Left lung (tissue), 10 donors: ENCODE results near the gene AKAP12. TPM values are rescaled to one million over a fixed set of nuclear protein-coding genes. Genes with fewer than 3 reads are reported as not detected.

ENCODE experiments used
- ATAC-seq: fragments of 200-7000 bp; cut with Tn5 transposase; one replicate; pipeline ENCODE4 v1.9.1; 2020; ENCODE audit warnings: moderate library complexity
- DNase-seq, 4 donors: peaks; one replicate each; pipeline ENCODE4 v3.0.0-alpha.2; 2013 to 2020
- H3K27ac ChIP-seq, 2 donors: fragments of 200-600 bp; sonication (generic) in 1 of 2; one replicate each; pipeline versions ENCODE4 v1.5.0 to v1.8.0; 2020 to 2021
- H3K27me3 ChIP-seq, 2 donors: fragments of 200-600 bp; sonication (generic) in 1 of 2; one replicate each; pipeline versions ENCODE4 v1.5.0 to v1.8.0; 2020 to 2021
- H3K36me3 ChIP-seq, 2 donors: fragments of 200-600 bp; sonication (generic) in 1 of 2; one replicate each; pipeline versions ENCODE4 v1.5.0 to v1.8.0; 2020 to 2021
- H3K4me1 ChIP-seq, 2 donors: fragments of 200-600 bp; one replicate each; pipeline ENCODE4 v1.8.0; 2021
- H3K4me3 ChIP-seq, 2 donors: fragments of 200-600 bp; sonication (generic) in 1 of 2; one replicate each; pipeline versions ENCODE4 v1.5.0 to v1.8.0; 2020 to 2021; ENCODE audit warnings: mild to moderate bottlenecking in 1 of 2
- H3K9me3 ChIP-seq, 2 donors: fragments of 200-600 bp; sonication (generic) in 1 of 2; one replicate each; pipeline versions ENCODE4 v1.5.0 to v1.8.0; 2020 to 2021
- CTCF ChIP-seq, 2 donors: fragments of 200-600 bp; sonication (generic) in 1 of 2; IDR thresholded peaks; one replicate each; pipeline versions ENCODE4 v1.5.0 to v1.8.0; 2021; ENCODE audit warnings: antibody characterized with exemption in 2 of 2
- intact Hi-C, 2 donors: fragments of 100-400 bp; cut with DNase I; formaldehyde crosslinking; loops; one replicate each; pipeline versions ENCODE4 v1.11.2 to v1.14.2; 2022
- polyA plus RNA-seq, 6 donors: library from polyadenylated mRNA; unstranded; fragments of 120-200 nt; gene quantifications; one replicate each; pipeline ENCODE4 v1.2.1, GENCODE V29; 2013; ENCODE audit not compliant: insufficient read length in 6 of 6
- total RNA-seq, 2 donors: library from RNA; stranded (reverse); fragmentation: NEBNext Ultra II Directional; extraction: Animal tissue kit (Norgen Biotek cat#: 25700); gene quantifications; one replicate each; pipeline ENCODE4 v1.2.1, GENCODE V29; 2021
- donor health status: DM: no; HTN: yes; CAD: no.
- donor health status: DM: no; HTN: no; CAD: no.

AKAP12 gene
- total and polyA plus RNA-seq, 8 donors = 28.9 to 125 (median 98.7) TPM

GRCh38 chr6:151284012-151284411, 44.2 kb downstream of the AKAP12 start:
- TF ChIP-seq CTCF (IDR thresholded peaks at IDR 0.05) = no peak
- Histone ChIP-seq H3K36me3 (no peaks in the 10 kb centered on the region), H3K9me3 (no peaks in the 10 kb centered on the region), H3K4me1 (peaks cover 0 to 5% of the 10 kb centered on the region in 2 donors), H3K27me3 (no peaks in the 10 kb centered on the region), H3K4me3 (no peak overlapping the region), H3K27ac (peak overlapping the region in 1 of 2 donors; percentile 55)
- intact Hi-C loops = no loop called here
- ATAC-seq (no peak), DNase-seq (no peak)

- Histone ChIP-seq H3K9me3 (no peaks in the 10 kb centered on the region), H3K4me1 (peaks cover 0 to 5% of the 10 kb centered on the region in 2 donors), H3K36me3 (no peaks in the 10 kb centered on the region), H3K27ac (peak overlapping the region in 1 of 2 donors; percentile 55), H3K4me3 (no peak overlapping the region), H3K27me3 (no peaks in the 10 kb centered on the region)
- DNase-seq (no peak), ATAC-seq (no peak)
- TF ChIP-seq CTCF (IDR thresholded peaks at IDR 0.05) = no peak
- intact Hi-C loops = no loop called here
Observed at GRCh38 chr6:151284548-151285017, 44.8 kb downstream of the AKAP12 start.

GRCh38 chr6:151285122-151285521, 45.4 kb downstream of the AKAP12 start:
- H3K36me3 ChIP-seq = no peaks in the 10 kb centered on the region
- no peaks in the 10 kb centered on the region for H3K9me3 ChIP-seq
- DNase-seq (peak in 1 of 4 donors; percentile 57), ATAC-seq (peak; percentile 60)
- no peaks in the 10 kb centered on the region for H3K27me3 ChIP-seq
- peaks cover 0 to 5% of the 10 kb centered on the region in 2 donors for H3K4me1 ChIP-seq
- TF ChIP-seq CTCF (IDR thresholded peaks at IDR 0.05) = no peak
- H3K27ac ChIP-seq = peak overlapping the region in 1 of 2 donors; percentile 55
- H3K4me3 ChIP-seq = no peak overlapping the region
- intact Hi-C loops = no loop called here

- H3K27me3 ChIP-seq = no peaks in the 10 kb centered on the region
- no peak overlapping the region for H3K4me3 ChIP-seq
- intact Hi-C loops = no loop called here
- DNase-seq (no peak), ATAC-seq (no peak)
- H3K36me3 ChIP-seq = no peaks in the 10 kb centered on the region
- TF ChIP-seq CTCF (IDR thresholded peaks at IDR 0.05) = no peak
- peaks cover 0 to 5% of the 10 kb centered on the region in 2 donors for H3K4me1 ChIP-seq
- H3K27ac ChIP-seq = peak overlapping the region in 1 of 2 donors; percentile 55
- no peaks in the 10 kb centered on the region for H3K9me3 ChIP-seq
Observed at GRCh38 chr6:151286214-151286613, 46.4 kb downstream of the AKAP12 start.

GRCh38 chr6:151288712-151289398, 49.1 kb downstream of the AKAP12 start:
- no peaks in the 10 kb centered on the region for H3K9me3 ChIP-seq
- no peaks in the 10 kb centered on the region for H3K36me3 ChIP-seq
- ATAC-seq (no peak), DNase-seq (no peak)
- H3K27me3 ChIP-seq = no peaks in the 10 kb centered on the region
- H3K4me1 ChIP-seq = peaks cover 6 to 20% of the 10 kb centered on the region in 2 donors
- no peak overlapping the region for H3K4me3 ChIP-seq
- no peak for TF ChIP-seq CTCF (IDR thresholded peaks at IDR 0.05)
- intact Hi-C loops = no loop called here
- no peak overlapping the region for H3K27ac ChIP-seq
